Measurements from ENCODE around the gene HTR2B.

HTR2B gene

DNA sequence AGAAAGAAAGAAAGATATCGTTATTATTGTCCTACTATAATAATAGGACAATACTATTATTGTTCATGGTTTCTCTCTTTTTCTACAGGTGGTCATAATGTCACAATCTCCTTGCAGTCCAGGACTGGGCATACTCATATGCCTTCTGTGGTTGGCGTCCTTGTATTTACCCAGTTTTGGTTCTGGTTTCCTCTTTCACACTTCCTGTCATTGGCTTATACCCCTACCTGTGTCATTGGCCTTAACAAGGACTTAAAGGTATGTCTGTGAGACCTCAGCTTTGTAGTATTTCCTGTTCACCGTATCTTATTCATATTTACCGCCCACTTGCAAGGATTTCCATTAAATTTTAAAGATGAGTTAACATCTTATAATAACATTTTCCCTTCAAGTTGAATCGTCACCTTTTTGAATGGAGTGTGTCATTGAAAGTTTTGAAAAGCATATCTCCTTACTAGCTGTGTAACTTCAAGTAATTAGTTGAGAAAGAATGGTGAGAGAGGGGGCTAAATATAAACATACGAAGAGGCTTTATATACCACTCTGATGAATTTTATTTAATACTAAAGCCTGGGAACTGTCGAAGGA, 36.5 kb upstream of the HTR2B start:
- DNase-seq = no peak
- in situ Hi-C loops (cut with HindIII; ENCODE audit: low pct_ligation_motif_present, low sequenced_read_pairs) = no loop called here
- H3K4me3 ChIP-seq (ENCODE audit: low read depth, low read length) = no peak overlapping the region
- peaks cover 2% of the 10 kb centered on the region for H3K36me3 ChIP-seq (replicated peaks)
- H3K27me3 ChIP-seq (replicated peaks) = no peaks in the 10 kb centered on the region
- peak overlapping the region; percentile 93 for H3K27ac ChIP-seq
- TF ChIP-seq, protein P1, sequence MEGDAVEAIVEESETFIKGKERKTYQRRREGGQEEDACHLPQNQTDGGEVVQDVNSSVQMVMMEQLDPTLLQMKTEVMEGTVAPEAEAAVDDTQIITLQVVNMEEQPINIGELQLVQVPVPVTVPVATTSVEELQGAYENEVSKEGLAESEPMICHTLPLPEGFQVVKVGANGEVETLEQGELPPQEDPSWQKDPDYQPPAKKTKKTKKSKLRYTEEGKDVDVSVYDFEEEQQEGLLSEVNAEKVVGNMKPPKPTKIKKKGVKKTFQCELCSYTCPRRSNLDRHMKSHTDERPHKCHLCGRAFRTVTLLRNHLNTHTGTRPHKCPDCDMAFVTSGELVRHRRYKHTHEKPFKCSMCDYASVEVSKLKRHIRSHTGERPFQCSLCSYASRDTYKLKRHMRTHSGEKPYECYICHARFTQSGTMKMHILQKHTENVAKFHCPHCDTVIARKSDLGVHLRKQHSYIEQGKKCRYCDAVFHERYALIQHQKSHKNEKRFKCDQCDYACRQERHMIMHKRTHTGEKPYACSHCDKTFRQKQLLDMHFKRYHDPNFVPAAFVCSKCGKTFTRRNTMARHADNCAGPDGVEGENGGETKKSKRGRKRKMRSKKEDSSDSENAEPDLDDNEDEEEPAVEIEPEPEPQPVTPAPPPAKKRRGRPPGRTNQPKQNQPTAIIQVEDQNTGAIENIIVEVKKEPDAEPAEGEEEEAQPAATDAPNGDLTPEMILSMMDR (IDR thresholded peaks at IDR 0.05; ENCODE audit: low read depth, low read length, missing control alignments) = no peak

DNA sequence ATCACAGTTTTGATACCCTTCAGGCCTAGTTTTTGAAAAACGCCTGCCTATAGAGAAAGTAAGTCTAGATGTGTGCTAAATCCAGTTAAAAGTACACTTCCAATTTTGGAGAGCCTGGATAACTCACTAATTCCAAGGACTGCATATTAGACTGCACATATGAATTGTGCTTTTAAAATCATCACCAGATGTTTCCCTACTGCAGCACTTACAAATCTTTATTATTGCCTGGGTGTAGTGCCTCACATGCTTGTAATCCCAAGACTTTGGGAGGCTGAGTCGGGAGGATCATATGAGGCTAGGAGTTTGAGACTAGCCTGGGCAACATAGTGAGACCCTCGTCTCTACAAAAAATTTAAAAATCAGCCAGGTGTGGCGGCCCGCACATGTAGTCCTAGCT, 35.9 kb upstream of the HTR2B start:
- in situ Hi-C loops (cut with HindIII; ENCODE audit: low pct_ligation_motif_present, low sequenced_read_pairs) = no loop called here
- no peak for DNase-seq

DNA sequence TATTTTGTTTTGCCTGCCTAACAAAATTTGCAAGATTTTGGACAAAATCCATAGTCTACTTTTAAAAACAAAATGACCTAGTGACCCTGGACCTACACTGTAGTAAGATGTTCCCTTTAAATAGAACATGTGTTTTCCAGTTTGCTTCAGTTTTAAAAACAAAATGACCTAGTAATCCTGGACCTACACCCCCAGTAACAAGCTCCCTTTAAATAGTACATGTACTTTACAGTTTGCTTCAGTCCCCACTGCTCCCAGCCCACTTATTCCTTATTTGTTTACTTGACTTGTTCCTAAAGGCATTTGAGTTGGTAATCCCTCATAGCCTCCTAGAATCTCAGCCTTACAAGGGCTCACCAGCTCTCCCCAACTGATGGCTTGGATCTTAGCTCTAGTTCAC, 34.5 kb upstream of the HTR2B start:
- DNase-seq = no peak
- Histone ChIP-seq H3K27me3 (replicated peaks) (no peaks in the 10 kb centered on the region), H3K4me3 (ENCODE audit: low read depth, low read length) (no peak overlapping the region), H3K27ac (no peak overlapping the region), H3K36me3 (replicated peaks) (peaks cover 4% of the 10 kb centered on the region)
- TF ChIP-seq, protein P1 (IDR thresholded peaks at IDR 0.05; ENCODE audit: low read depth, low read length, missing control alignments) = no peak
- in situ Hi-C loops (cut with HindIII; ENCODE audit: low pct_ligation_motif_present, low sequenced_read_pairs) = no loop called here

More for the DNA sequence above, 35.9 kb upstream of the HTR2B start:
- H3K27me3 ChIP-seq (replicated peaks) = no peaks in the 10 kb centered on the region
- H3K36me3 ChIP-seq (replicated peaks) = no peaks in the 10 kb centered on the region
- H3K27ac ChIP-seq = peak overlapping the region; percentile 93
- TF ChIP-seq, protein P1 (IDR thresholded peaks at IDR 0.05; ENCODE audit: low read depth, low read length, missing control alignments) = no peak
- no peak overlapping the region for H3K4me3 ChIP-seq (ENCODE audit: low read depth, low read length)

DNA sequence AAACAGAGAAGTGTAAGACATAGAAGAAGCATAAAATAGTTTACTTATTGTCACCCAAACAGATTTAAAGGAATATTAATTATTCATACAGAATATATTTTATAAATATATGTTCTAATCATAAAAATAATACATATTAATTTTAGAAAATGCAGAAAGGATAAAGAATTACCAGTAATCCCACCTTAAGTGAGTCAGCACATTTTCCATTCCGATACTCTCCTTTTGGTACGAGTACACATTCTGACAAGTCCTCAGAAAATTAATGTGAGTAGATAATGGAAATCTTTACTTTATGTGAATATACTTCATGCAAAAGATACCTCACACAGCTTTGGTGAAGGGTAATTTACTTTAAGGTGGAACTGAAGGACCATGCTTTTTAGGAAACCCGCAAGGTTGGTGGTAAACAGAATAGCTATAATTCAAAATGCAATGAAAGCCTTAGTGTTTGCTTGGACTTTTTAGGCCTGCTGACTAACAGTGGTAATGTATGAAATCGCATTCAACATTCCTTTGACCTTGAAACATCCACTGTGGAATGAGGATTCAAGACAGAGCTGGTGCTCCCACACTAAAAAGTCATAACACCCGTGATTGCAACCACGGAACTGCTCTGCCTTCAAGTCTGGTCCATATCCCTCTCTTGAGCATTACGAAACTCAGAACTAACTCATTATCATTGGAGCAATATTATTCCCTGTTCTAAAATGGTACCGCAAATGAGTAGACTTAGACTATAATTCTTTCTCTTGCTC, 28.1 kb upstream of the HTR2B start:
- Histone ChIP-seq H3K27ac (no peak overlapping the region), H3K27me3 (replicated peaks) (no peaks in the 10 kb centered on the region), H3K36me3 (replicated peaks) (peaks cover 15% of the 10 kb centered on the region), H3K4me3 (ENCODE audit: low read depth, low read length) (no peak overlapping the region)
- in situ Hi-C loops (cut with HindIII; ENCODE audit: low pct_ligation_motif_present, low sequenced_read_pairs) = no loop called here
- DNase-seq = no peak
- TF ChIP-seq, protein P1 (IDR thresholded peaks at IDR 0.05; ENCODE audit: low read depth, low read length, missing control alignments) = no peak

DNA sequence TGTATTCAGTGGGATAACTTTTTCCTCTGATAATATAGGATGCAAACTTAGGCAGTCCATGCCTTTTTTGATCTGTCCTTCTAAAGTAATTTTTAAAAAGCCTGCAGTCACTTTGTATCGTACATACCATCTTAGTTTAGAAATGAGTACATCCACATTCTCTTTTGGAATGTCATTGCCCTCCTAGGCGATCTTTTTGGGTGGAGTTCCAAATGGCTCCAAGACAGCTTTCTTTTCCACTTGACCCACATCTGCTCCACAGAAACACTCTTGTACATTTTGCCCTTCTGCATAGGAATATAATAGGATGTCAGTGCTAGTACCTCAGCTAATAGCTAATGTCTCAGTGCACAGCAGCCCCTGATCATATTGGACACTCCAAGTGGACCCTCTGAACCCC, 21.8 kb upstream of the HTR2B start:
- no peak overlapping the region for H3K27ac ChIP-seq
- H3K27me3 ChIP-seq (replicated peaks) = no peaks in the 10 kb centered on the region
- in situ Hi-C loops (cut with HindIII; ENCODE audit: low pct_ligation_motif_present, low sequenced_read_pairs) = no loop called here
- DNase-seq = no peak
- H3K36me3 ChIP-seq (replicated peaks) = peaks cover 11% of the 10 kb centered on the region
- TF ChIP-seq, protein P1 (IDR thresholded peaks at IDR 0.05; ENCODE audit: low read depth, low read length, missing control alignments) = no peak
- H3K4me3 ChIP-seq (ENCODE audit: low read depth, low read length) = no peak overlapping the region
